Neuronal stem cell (in vitro differentiated cells): ENCODE results near the gene BET1.

Source experiments
- DNase-seq: peaks from one replicate; pipeline ENCODE4 v3.0.0-alpha.2; 2013; ENCODE audit warnings: low spot score
- H2AFZ ChIP-seq: one replicate; pipeline ENCODE4 v1.6.1; 2013; ENCODE audit warnings: mild to moderate bottlenecking, low read length, inconsistent platforms
- H2AK5ac ChIP-seq: 2 replicates; pipeline ENCODE4 v1.6.1; 2013; ENCODE audit warnings: low read depth, mild to moderate bottlenecking, inconsistent platforms, low read length, moderate library complexity, mixed read lengths
- H2BK120ac ChIP-seq: 2 replicates; pipeline ENCODE4 v1.6.1; 2013; ENCODE audit warnings: low read depth, mild to moderate bottlenecking, inconsistent platforms, low read length, moderate library complexity, mixed read lengths
- H2BK12ac ChIP-seq: one replicate; pipeline ENCODE4 v1.6.1; 2013; ENCODE audit warnings: low read length, inconsistent platforms
- H2BK15ac ChIP-seq: 2 replicates; pipeline ENCODE4 v1.6.1; 2013; ENCODE audit warnings: mild to moderate bottlenecking, low read length, inconsistent platforms, mixed read lengths
- H2BK5ac ChIP-seq: one replicate; pipeline ENCODE4 v1.6.1; 2013; ENCODE audit warnings: inconsistent platforms, mild to moderate bottlenecking, low read length, moderate library complexity
- H3K14ac ChIP-seq: one replicate; pipeline ENCODE4 v1.6.1; 2013; ENCODE audit warnings: low read length, inconsistent platforms
- H3K18ac ChIP-seq: 2 replicates; pipeline ENCODE4 v1.6.1; 2013; ENCODE audit warnings: low read length, inconsistent platforms
- H3K23ac ChIP-seq: 2 replicates; pipeline ENCODE4 v1.6.1; 2013; ENCODE audit warnings: low read depth, mild to moderate bottlenecking, mixed read lengths, low read length, inconsistent platforms; ENCODE audit not compliant: poor library complexity
- H3K27ac ChIP-seq: replicated peaks from 3 replicates; pipeline ENCODE4 v1.5.1; 2013; ENCODE audit warnings: low read length, inconsistent platforms
- H3K27me3 ChIP-seq, 3 experiments: 2 replicates each; pipeline ENCODE4 v1.6.1; 2013; ENCODE audit warnings: low read length in 3 of 3, mild to moderate bottlenecking in 2 of 3, inconsistent platforms in 1 of 3, low read depth in 1 of 3, mixed read lengths in 1 of 3, moderate library complexity in 1 of 3; ENCODE audit not compliant: control insufficient read depth in 3 of 3, insufficient read depth in 3 of 3
- H3K36me3 ChIP-seq, 2 donors: replicated peaks in 1 of 2; 2 replicates each; pipeline ENCODE4 v1.6.1; 2013; ENCODE audit warnings: low read length in 2 of 2; ENCODE audit not compliant: control insufficient read depth in 2 of 2, insufficient read depth in 2 of 2
- H3K4ac ChIP-seq: 2 replicates; pipeline ENCODE4 v1.6.1; 2013; ENCODE audit warnings: inconsistent platforms, mild to moderate bottlenecking, low read length, moderate library complexity
- H3K4me1 ChIP-seq, 2 donors: 1 replicate in 1 of 2; 2 replicates in 1 of 2; pipeline ENCODE4 v1.6.1; 2013; ENCODE audit warnings: low read length in 2 of 2, low read depth in 1 of 2; ENCODE audit not compliant: control insufficient read depth in 2 of 2, insufficient read depth in 1 of 2
- H3K4me2 ChIP-seq: one replicate; pipeline ENCODE4 v1.6.1; 2013; ENCODE audit warnings: mild to moderate bottlenecking, low read length, inconsistent platforms; ENCODE audit not compliant: insufficient read depth, poor library complexity, severe bottlenecking
- H3K4me3 ChIP-seq, 2 donors: 2 replicates each; pipeline ENCODE4 v1.5.1; 2013; ENCODE audit warnings: low read length in 2 of 2, mild to moderate bottlenecking in 2 of 2, inconsistent platforms in 1 of 2, moderate library complexity in 1 of 2
- H3K79me1 ChIP-seq: one replicate; pipeline ENCODE4 v1.6.1; 2013; ENCODE audit warnings: low read depth, mild to moderate bottlenecking, inconsistent platforms, low read length, moderate library complexity
- H3K9ac ChIP-seq: one replicate; pipeline ENCODE4 v1.6.1; 2013; ENCODE audit warnings: mild to moderate bottlenecking, low read depth, low read length, inconsistent platforms; ENCODE audit not compliant: poor library complexity
- H3K9me3 ChIP-seq, 2 donors: replicated peaks in 1 of 2; 2 replicates each; pipeline versions ENCODE3 to v1.6.1; 2013; ENCODE audit warnings: low read length in 2 of 2, mild to moderate bottlenecking in 2 of 2, inconsistent platforms in 1 of 2, low read depth in 1 of 2, mixed read lengths in 1 of 2, moderate library complexity in 1 of 2; ENCODE audit not compliant: control insufficient read depth in 2 of 2, insufficient read depth in 1 of 2
- H4K8ac ChIP-seq: one replicate; pipeline ENCODE4 v1.6.1; 2013; ENCODE audit warnings: low read depth, mild to moderate bottlenecking, inconsistent platforms, low read length, moderate library complexity
- H4K91ac ChIP-seq: one replicate; pipeline ENCODE4 v1.6.1; 2013; ENCODE audit warnings: low read length, low read depth, mild to moderate bottlenecking, inconsistent platforms; ENCODE audit not compliant: poor library complexity
- WGBS, 2 donors: extraction: QIAGEN DNeasy Blood & Tissue Kit; methylation state at CpG; one replicate each; pipeline ENCODE4 v1.1.7; 2013; ENCODE audit warnings: missing lambda C conversion rate in 2 of 2, mixed read lengths in 1 of 2; ENCODE audit not compliant: insufficient read length in 2 of 2, insufficient replicate concordance in 1 of 2; ENCODE audit errors: extremely low coverage in 2 of 2; 5-methylcytosine and 5-hydroxymethylcytosine counted together

BET1 gene

DNA sequence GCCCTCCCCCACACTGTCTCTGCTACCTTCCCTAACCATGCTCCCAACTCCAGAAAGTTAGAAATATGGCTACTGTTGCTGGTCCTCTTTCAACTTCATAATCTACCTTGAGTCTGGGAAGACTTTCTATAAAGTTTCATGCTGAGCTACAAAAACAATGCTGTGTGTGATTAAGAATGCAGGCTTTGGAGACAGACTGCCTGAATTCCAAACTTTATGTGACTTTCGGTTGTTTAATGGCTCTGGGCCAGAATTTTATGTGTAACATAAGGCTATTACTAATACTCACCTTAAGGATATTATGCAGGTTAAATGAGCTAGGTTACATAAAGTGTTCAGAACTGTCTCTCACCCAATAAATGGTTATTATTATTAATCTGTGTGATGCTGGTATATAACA is 19.1 kb downstream of the BET1 start:
- Histone ChIP-seq H3K4ac (no peak overlapping the region), H3K4me1 (no peaks in the 10 kb centered on the region), H2BK120ac (no peak overlapping the region), H2AK5ac (no peak overlapping the region), H3K36me3 (no peaks in the 10 kb centered on the region), H3K9ac (no peak overlapping the region), H3K4me3 (no peak overlapping the region), H3K9me3 (no peaks in the 10 kb centered on the region), H2AFZ (no peak overlapping the region), H3K27me3 (no peaks in the 10 kb centered on the region), H3K79me1 (no peaks in the 10 kb centered on the region), H3K18ac (no peak overlapping the region), H4K8ac (no peak overlapping the region), H2BK15ac (no peak overlapping the region), H3K27ac (no peak overlapping the region), H3K4me2 (no peak overlapping the region), H3K23ac (no peak overlapping the region), H4K91ac (no peak overlapping the region), H2BK12ac (no peak overlapping the region), H2BK5ac (no peak overlapping the region), H3K14ac (no peak overlapping the region)
- no peak for DNase-seq
- no CpG with 5 or more reads among the region's 1 CpG for WGBS, 2 donors

- H4K8ac ChIP-seq = no peak overlapping the region
These were observed 20.1 kb downstream of the BET1 start for GRCh38 chr7:93984024-93984423.

DNA sequence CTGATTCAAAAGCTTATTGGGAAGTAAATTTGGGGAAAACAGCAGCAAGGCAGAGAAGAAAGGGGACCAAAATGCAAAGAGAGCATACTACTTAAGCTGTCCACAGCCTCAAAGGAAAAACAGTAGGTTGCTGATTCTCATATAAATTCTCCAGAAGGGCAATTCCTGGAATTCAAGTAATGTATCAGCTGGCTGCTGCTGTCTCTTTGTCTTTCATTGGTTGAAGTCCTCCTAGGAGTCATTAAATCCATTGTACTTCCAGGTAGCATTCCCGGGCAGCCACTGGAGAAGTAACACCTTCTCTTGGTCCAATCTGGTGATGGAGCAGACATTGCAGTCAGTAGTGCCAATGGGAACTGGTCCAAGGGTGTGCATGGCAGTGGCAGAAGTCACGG is 22.7 kb downstream of the BET1 start:
- Histone ChIP-seq H3K4me2 (no peak overlapping the region), H3K18ac (no peak overlapping the region), H3K4me3 (no peak overlapping the region), H2BK120ac (no peak overlapping the region), H3K23ac (no peak overlapping the region), H3K27me3 (no peaks in the 10 kb centered on the region), H4K91ac (no peak overlapping the region), H4K8ac (no peak overlapping the region), H2AFZ (peak overlapping the region; percentile 41), H3K4me1 (no peaks in the 10 kb centered on the region), H2BK15ac (no peak overlapping the region), H3K27ac (no peak overlapping the region), H3K9ac (no peak overlapping the region), H2BK12ac (no peak overlapping the region), H2BK5ac (no peak overlapping the region), H2AK5ac (no peak overlapping the region), H3K14ac (no peak overlapping the region), H3K9me3 (no peaks in the 10 kb centered on the region), H3K4ac (no peak overlapping the region), H3K36me3 (no peaks in the 10 kb centered on the region), H3K79me1 (no peaks in the 10 kb centered on the region)
- no CpG with 5 or more reads among the region's 2 CpGs for WGBS, 2 donors
- no peak for DNase-seq

More at GRCh38 chr7:93984024-93984423, 20.1 kb downstream of the BET1 start:
- no peak overlapping the region for H3K18ac ChIP-seq
- no peak overlapping the region for H3K4me2 ChIP-seq
- no peak overlapping the region for H4K91ac ChIP-seq
- H2BK120ac ChIP-seq = no peak overlapping the region
- no peak for DNase-seq
- H2BK15ac ChIP-seq = no peak overlapping the region
- H3K79me1 ChIP-seq = no peaks in the 10 kb centered on the region
- H3K23ac ChIP-seq = no peak overlapping the region
- H3K4me1 ChIP-seq = no peaks in the 10 kb centered on the region
- H3K4ac ChIP-seq = no peak overlapping the region
- H3K27me3 ChIP-seq = no peaks in the 10 kb centered on the region
- H3K4me3 ChIP-seq = no peak overlapping the region
- H2AFZ ChIP-seq = no peak overlapping the region
- H3K9me3 ChIP-seq = no peaks in the 10 kb centered on the region
- no peak overlapping the region for H2AK5ac ChIP-seq
- H3K27ac ChIP-seq = no peak overlapping the region
- H2BK12ac ChIP-seq = no peak overlapping the region
- H3K36me3 ChIP-seq = no peaks in the 10 kb centered on the region
- H3K9ac ChIP-seq = no peak overlapping the region
- no peak overlapping the region for H3K14ac ChIP-seq
- H2BK5ac ChIP-seq = no peak overlapping the region

DNA sequence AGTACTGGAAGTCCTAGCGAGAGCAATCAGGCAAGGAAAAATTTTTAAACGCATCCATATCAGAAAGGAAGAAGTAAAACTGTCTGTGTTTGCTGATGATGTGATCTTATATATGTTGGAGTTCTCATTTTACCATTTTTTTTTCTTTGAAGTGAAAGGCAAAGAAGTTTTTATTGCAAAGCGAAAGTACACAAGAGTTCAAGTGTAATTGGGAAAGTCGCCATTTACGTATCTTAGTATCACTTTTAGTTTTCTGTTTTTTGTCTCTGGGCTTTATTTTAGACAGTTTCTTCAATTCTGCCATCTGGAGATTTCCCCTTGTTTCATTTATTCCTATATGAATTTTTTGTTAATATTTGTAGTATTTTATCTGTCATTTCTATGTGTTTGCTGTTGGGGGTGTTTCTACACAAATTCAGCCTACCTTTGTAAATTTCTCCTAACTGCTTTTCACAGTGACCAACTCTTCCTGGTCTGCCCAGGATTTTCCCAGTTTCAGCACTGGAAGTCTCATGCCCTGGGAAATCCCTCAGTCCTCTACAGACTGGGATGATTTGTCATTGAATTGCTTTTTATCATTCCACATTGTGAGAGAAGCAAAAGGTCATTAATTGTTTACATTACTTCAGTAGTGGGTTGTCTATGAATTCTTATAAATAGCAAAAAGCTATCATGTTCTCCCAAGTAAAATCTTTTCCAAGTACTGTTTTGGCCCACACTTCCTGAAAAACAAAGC is 23.2 kb downstream of the BET1 start:
- no peak overlapping the region for H3K18ac ChIP-seq
- H2AFZ ChIP-seq = peak overlapping the region; percentile 41
- H3K27me3 ChIP-seq = no peaks in the 10 kb centered on the region
- no peak overlapping the region for H2BK12ac ChIP-seq
- H4K8ac ChIP-seq = no peak overlapping the region
- no peaks in the 10 kb centered on the region for H3K4me1 ChIP-seq
- H2BK15ac ChIP-seq = no peak overlapping the region
- H3K9me3 ChIP-seq = no peaks in the 10 kb centered on the region
- no peak overlapping the region for H3K9ac ChIP-seq
- H2AK5ac ChIP-seq = no peak overlapping the region
- no peak overlapping the region for H3K23ac ChIP-seq
- H2BK5ac ChIP-seq = no peak overlapping the region
- H3K4me2 ChIP-seq = no peak overlapping the region
- no peak overlapping the region for H3K27ac ChIP-seq
- no peak overlapping the region for H2BK120ac ChIP-seq
- no peak overlapping the region for H3K4me3 ChIP-seq
- H3K79me1 ChIP-seq = no peaks in the 10 kb centered on the region
- no peak for DNase-seq
- no peaks in the 10 kb centered on the region for H3K36me3 ChIP-seq
- H4K91ac ChIP-seq = no peak overlapping the region
- H3K14ac ChIP-seq = no peak overlapping the region
- H3K4ac ChIP-seq = no peak overlapping the region
- WGBS, 2 donors = no CpG with 5 or more reads among the region's 5 CpGs
